Kidney epithelial cell (primary cell): ENCODE data around the gene MELK. TPM values are rescaled to one million over a fixed set of nuclear protein-coding genes. Genes with fewer than 3 reads are reported as not detected.
"Not testable (repeated sequence)": the region's sequence is repeated elsewhere in the genome, so short reads cannot be mapped to it uniquely, and the experiment has no call there.

ENCODE experiments used
- DNase-seq: peaks from one replicate; pipeline ENCODE4 v3.0.0-alpha.2; 2010; ENCODE audit warnings: low read depth
- H3K27me3 ChIP-seq: 2 replicates; pipeline ENCODE4 v1.6.0; 2011; ENCODE audit warnings: low read length; ENCODE audit not compliant: control insufficient read depth, insufficient read depth
- H3K36me3 ChIP-seq: 2 replicates; pipeline ENCODE4 v1.5.1; 2011; ENCODE audit warnings: low read length; ENCODE audit not compliant: control insufficient read depth, insufficient read depth
- H3K4me3 ChIP-seq: 2 replicates; pipeline ENCODE4 v1.5.1; 2011; ENCODE audit warnings: low read depth, mild to moderate bottlenecking, control low read depth, low read length
- CTCF ChIP-seq: IDR thresholded peaks from 2 replicates; pipeline ENCODE4 v1.5.1; 2011; ENCODE audit warnings: mild to moderate bottlenecking, moderate library complexity, low read length, control low read depth, inconsistent platforms; ENCODE audit not compliant: insufficient read depth, poor library complexity, severe bottlenecking
- total RNA-seq: library from RNA; depleted of rRNA; stranded (reverse); fragments of >200 nt; gene quantifications from 2 replicates; pipeline ENCODE4 v1.2.3, GENCODE V29; 2015

MELK gene
- total RNA-seq, 1 donor from 2014 or later, result 15.0 TPM

DNA sequence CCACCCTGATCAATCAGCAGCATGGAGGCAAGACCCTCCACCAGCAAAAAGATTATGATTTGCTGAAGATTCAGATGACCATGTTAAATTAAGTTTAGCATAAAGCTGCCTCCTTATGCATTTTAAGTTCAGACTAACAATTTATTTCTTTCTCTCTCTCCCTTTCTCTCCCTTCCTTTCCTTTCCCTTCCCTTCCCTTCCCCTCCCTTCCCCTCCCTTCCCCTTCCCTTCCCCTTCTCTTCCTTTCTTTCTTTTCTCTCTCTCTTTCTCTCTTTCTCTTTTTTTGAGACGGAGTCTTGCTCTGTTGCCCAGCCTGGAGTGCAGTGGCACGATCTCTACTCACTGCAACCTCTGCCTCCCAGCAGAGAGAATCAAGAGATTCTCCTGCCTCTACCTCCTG is 1.4 kb upstream of the MELK start:
- no peak for TF ChIP-seq CTCF
- DNase-seq, result no peak

GRCh38 chr9:36574045-36574444 is 1.4 kb downstream of the MELK start:
- peak overlapping the region; percentile 70 for H3K4me3 ChIP-seq
- not testable (repeated sequence) for H3K36me3 ChIP-seq

More for the DNA sequence above, 1.4 kb upstream of the MELK start:
- H3K4me3 ChIP-seq, result no peak overlapping the region
- no peaks in the 10 kb centered on the region for H3K27me3 ChIP-seq
- H3K36me3 ChIP-seq, result no peaks in the 10 kb centered on the region

DNA sequence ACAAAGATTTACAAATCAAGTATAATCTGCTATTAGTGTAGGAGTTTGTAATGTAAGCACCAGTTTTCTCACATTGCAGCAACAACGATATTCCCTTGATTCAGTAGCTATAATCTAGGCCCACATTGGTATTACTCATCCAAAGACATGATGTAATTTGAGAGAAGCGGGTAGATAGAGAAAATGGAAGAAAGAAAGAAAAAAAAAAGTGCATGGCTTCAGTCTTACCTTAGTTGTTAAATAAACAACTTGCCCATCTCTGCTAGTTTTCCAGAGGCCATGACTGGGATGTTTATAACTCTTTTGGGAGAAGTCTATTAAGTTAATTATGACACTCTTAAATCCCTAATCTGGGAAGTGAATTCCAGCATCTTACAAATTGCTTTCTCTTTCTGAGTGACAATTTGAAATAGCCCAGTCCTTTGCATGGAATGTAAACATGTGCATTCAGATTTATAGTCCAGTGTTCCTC is 2.8 kb downstream of the MELK start:
- Histone ChIP-seq H3K27me3 (no peaks in the 10 kb centered on the region), H3K4me3 (no peak overlapping the region), H3K36me3 (no peaks in the 10 kb centered on the region)
- TF ChIP-seq CTCF, result no peak
- no peak for DNase-seq

More at GRCh38 chr9:36574045-36574444, 1.4 kb downstream of the MELK start:
- not testable (repeated sequence) for H3K27me3 ChIP-seq, DNase-seq

DNA sequence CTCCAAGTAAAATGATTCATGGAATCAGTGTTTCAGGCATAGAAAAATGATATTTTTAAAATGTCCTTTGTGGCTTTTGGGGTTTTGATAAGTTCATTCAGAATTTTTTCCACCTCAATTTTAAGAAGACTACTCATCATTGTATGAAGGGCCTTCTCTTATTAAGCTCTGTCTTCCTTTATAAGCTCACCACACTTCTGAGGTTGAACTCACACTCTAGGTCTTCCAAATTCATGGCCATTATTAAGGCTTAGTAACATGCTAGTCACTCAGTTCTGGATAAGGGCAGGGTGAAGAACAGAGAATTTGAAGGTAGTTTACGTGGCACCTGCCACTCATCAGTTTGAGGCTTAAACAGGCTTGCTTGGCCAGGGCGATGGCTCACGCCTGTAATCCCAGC is 4.2 kb downstream of the MELK start:
- no peak for TF ChIP-seq CTCF
- Histone ChIP-seq H3K27me3 (no peaks in the 10 kb centered on the region), H3K4me3 (no peak overlapping the region), H3K36me3 (no peaks in the 10 kb centered on the region)
- no peak for DNase-seq

GRCh38 chr9:36584620-36585460 is 12.1 kb downstream of the MELK start:
- no peak for TF ChIP-seq CTCF
- Histone ChIP-seq H3K36me3 (no peaks in the 10 kb centered on the region), H3K4me3 (no peak overlapping the region), H3K27me3 (no peaks in the 10 kb centered on the region)
- DNase-seq, result no peak

- Histone ChIP-seq H3K4me3 (no peak overlapping the region), H3K36me3 (peaks cover 1% of the 10 kb centered on the region), H3K27me3 (no peaks in the 10 kb centered on the region)
- no peak for TF ChIP-seq CTCF
- DNase-seq, result no peak
These were observed 17.5 kb downstream of the MELK start for GRCh38 chr9:36590231-36590630.
